Left lung (tissue), 10 donors: Measurements from ENCODE around the gene HECTD1. TPM values are rescaled to one million over a fixed set of nuclear protein-coding genes. Genes with fewer than 3 reads are reported as not detected.

ENCODE experiments used
- ATAC-seq: fragments of 200-7000 bp; cut with Tn5 transposase; one replicate; pipeline ENCODE4 v1.9.1; 2020; ENCODE audit warnings: moderate library complexity
- DNase-seq, 4 donors: peaks; one replicate each; pipeline ENCODE4 v3.0.0-alpha.2; 2013 to 2020
- H3K27ac ChIP-seq, 2 donors: fragments of 200-600 bp; sonication (generic) in 1 of 2; one replicate each; pipeline versions ENCODE4 v1.5.0 to v1.8.0; 2020 to 2021
- H3K27me3 ChIP-seq, 2 donors: fragments of 200-600 bp; sonication (generic) in 1 of 2; one replicate each; pipeline versions ENCODE4 v1.5.0 to v1.8.0; 2020 to 2021
- H3K36me3 ChIP-seq, 2 donors: fragments of 200-600 bp; sonication (generic) in 1 of 2; one replicate each; pipeline versions ENCODE4 v1.5.0 to v1.8.0; 2020 to 2021
- H3K4me1 ChIP-seq, 2 donors: fragments of 200-600 bp; one replicate each; pipeline ENCODE4 v1.8.0; 2021
- H3K4me3 ChIP-seq, 2 donors: fragments of 200-600 bp; sonication (generic) in 1 of 2; one replicate each; pipeline versions ENCODE4 v1.5.0 to v1.8.0; 2020 to 2021; ENCODE audit warnings: mild to moderate bottlenecking in 1 of 2
- H3K9me3 ChIP-seq, 2 donors: fragments of 200-600 bp; sonication (generic) in 1 of 2; one replicate each; pipeline versions ENCODE4 v1.5.0 to v1.8.0; 2020 to 2021
- intact Hi-C, 2 donors: fragments of 100-400 bp; cut with DNase I; formaldehyde crosslinking; loops; one replicate each; pipeline versions ENCODE4 v1.11.2 to v1.14.2; 2022
- polyA plus RNA-seq, 6 donors: library from polyadenylated mRNA; unstranded; fragments of 120-200 nt; gene quantifications; one replicate each; pipeline ENCODE4 v1.2.1, GENCODE V29; 2013; ENCODE audit not compliant: insufficient read length in 6 of 6
- total RNA-seq, 2 donors: library from RNA; stranded (reverse); fragmentation: NEBNext Ultra II Directional; extraction: Animal tissue kit (Norgen Biotek cat#: 25700); gene quantifications; one replicate each; pipeline ENCODE4 v1.2.1, GENCODE V29; 2021
- TF ChIP-seq, protein P1 (sequence below), 2 donors: fragments of 200-600 bp; sonication (generic) in 1 of 2; IDR thresholded peaks; one replicate each; pipeline versions ENCODE4 v1.5.0 to v1.8.0; 2021; ENCODE audit warnings: antibody characterized with exemption in 2 of 2
- donor health status: DM: no; HTN: yes; CAD: no.
- donor health status: DM: no; HTN: no; CAD: no.

The HECTD1 gene
- total and polyA plus RNA-seq, 8 donors: 160 to 203 (median 192) TPM

DNA sequence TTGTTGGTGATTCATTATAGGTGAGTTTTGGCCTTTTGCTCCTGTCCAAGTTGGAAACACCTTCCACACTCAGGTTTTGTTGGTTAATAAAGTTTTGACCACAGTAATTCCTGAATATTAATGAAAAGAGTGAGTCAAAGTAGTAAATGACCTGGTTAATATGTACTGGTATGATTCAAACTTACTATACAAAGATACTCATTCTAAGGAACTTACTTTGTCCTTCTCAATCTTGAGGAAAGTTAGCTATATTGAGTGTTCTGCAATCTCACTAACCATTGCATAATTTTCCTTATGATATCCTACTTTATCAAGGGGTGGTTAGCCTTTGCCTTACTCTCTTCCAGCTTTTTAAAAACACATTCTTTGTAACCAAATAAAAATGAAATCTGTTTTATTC, 20.9 kb upstream of the HECTD1 start:
- Histone ChIP-seq H3K4me1 (peaks cover 0 to 15% of the 10 kb centered on the region in 2 donors), H3K27me3 (no peaks in the 10 kb centered on the region), H3K9me3 (no peaks in the 10 kb centered on the region), H3K36me3 (no peaks in the 10 kb centered on the region), H3K27ac (peak overlapping the region; percentile 53 to 70), H3K4me3 (no peak overlapping the region)
- ATAC-seq (peak; percentile 21), DNase-seq (no peak)
- intact Hi-C loops: no loop called here
- TF ChIP-seq, protein P1, sequence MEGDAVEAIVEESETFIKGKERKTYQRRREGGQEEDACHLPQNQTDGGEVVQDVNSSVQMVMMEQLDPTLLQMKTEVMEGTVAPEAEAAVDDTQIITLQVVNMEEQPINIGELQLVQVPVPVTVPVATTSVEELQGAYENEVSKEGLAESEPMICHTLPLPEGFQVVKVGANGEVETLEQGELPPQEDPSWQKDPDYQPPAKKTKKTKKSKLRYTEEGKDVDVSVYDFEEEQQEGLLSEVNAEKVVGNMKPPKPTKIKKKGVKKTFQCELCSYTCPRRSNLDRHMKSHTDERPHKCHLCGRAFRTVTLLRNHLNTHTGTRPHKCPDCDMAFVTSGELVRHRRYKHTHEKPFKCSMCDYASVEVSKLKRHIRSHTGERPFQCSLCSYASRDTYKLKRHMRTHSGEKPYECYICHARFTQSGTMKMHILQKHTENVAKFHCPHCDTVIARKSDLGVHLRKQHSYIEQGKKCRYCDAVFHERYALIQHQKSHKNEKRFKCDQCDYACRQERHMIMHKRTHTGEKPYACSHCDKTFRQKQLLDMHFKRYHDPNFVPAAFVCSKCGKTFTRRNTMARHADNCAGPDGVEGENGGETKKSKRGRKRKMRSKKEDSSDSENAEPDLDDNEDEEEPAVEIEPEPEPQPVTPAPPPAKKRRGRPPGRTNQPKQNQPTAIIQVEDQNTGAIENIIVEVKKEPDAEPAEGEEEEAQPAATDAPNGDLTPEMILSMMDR (IDR thresholded peaks at IDR 0.05): no peak

DNA sequence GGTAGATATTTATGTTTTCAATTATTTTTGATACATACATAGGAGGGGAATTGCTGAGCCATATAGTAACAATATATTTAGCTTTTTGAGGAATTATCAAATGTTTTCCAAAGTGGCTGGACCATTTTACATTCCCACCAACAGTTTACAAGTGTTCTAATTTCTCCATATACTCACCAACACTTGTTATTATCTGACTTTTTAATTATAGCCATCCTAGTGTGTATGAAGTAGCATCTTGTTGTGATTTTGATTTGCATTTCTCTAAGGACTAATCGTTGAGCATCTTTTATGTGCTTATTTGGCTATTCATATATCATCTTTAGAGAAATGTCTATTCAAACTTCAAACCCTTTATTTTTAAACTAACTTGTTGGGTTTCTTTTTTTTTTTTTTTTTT, 17.2 kb upstream of the HECTD1 start:
- Histone ChIP-seq H3K4me1 (peaks cover 0 to 15% of the 10 kb centered on the region in 2 donors), H3K9me3 (no peaks in the 10 kb centered on the region), H3K4me3 (no peak overlapping the region), H3K36me3 (no peaks in the 10 kb centered on the region), H3K27me3 (no peaks in the 10 kb centered on the region), H3K27ac (no peak overlapping the region)
- intact Hi-C loops: no loop called here
- DNase-seq (no peak), ATAC-seq (no peak)
- TF ChIP-seq, protein P1 (IDR thresholded peaks at IDR 0.05): no peak

DNA sequence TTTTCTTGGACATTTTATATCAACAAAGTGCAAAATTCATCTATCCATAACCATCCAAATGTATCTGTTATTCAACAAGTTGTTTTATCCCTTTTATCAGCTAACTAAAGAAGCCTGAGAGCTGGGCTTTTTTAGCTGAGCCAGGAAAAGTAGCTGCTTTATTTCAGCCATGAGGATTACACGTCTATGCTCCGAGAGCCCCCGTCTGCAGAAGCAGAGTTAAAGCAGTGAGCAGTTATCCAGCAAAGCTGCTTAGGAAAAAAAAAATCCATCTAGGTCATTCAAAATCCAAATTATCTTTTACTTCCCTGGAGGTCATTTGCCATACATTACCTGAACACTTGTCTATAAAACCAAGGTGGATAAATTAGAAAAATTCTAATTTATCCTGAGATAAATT, 15.7 kb upstream of the HECTD1 start:
- Histone ChIP-seq H3K4me3 (no peak overlapping the region), H3K36me3 (no peaks in the 10 kb centered on the region), H3K27me3 (no peaks in the 10 kb centered on the region), H3K4me1 (peaks cover 0 to 4% of the 10 kb centered on the region in 2 donors), H3K9me3 (no peaks in the 10 kb centered on the region), H3K27ac (no peak overlapping the region)
- intact Hi-C loops: no loop called here
- ATAC-seq (no peak), DNase-seq (no peak)
- TF ChIP-seq, protein P1 (IDR thresholded peaks at IDR 0.05): no peak

DNA sequence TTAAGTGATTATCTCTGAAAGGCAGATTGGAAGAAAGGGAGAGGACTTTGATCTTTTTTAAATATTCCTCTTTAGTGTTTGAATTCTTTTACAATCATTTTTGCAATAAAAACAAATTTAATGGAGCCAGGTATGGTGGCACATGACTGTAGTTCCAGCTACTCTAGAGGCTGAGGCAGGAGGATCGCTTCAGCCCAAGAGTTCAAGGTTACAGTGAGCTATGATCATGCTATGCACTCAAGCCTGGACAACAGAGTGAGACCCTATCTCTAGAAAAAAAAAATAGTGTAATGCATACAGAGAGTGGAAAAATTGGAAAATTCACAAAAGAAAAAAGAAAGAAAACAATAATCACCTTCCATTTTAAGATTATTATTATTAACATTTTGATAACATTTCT, 15.2 kb upstream of the HECTD1 start:
- Histone ChIP-seq H3K27me3 (no peaks in the 10 kb centered on the region), H3K9me3 (no peaks in the 10 kb centered on the region), H3K27ac (no peak overlapping the region), H3K4me1 (no peaks in the 10 kb centered on the region), H3K4me3 (no peak overlapping the region), H3K36me3 (no peaks in the 10 kb centered on the region)
- DNase-seq (no peak), ATAC-seq (no peak)
- TF ChIP-seq, protein P1 (IDR thresholded peaks at IDR 0.05): no peak
- intact Hi-C loops: no loop called here

DNA sequence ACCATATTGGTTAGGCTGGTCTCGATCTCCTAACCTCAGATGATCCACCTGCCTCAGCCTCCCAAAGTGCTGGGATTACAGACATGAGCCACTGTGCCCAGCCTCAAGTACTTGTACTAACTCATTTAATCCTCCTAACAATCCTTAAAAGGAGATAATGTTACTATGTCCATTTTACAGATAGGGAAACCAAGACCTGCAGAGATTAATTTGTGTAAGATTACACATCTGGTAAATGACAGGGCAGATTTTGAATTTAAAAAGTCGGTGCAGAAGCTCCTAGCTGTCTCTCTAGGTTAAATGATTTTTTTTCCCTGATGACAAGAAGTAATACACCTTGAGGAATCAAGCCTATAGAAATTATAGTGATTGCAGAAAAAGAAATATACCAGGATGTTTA, 13.7 kb upstream of the HECTD1 start:
- DNase-seq (no peak), ATAC-seq (no peak)
- TF ChIP-seq, protein P1 (IDR thresholded peaks at IDR 0.05): no peak
- no peaks in the 10 kb centered on the region for H3K9me3 ChIP-seq
- H3K27me3 ChIP-seq: no peaks in the 10 kb centered on the region
- no peaks in the 10 kb centered on the region for H3K4me1 ChIP-seq
- no peak overlapping the region for H3K27ac ChIP-seq
- no peak overlapping the region for H3K4me3 ChIP-seq
- intact Hi-C loops: no loop called here
- H3K36me3 ChIP-seq: no peaks in the 10 kb centered on the region
